MM.1S (cell line): Measurements from ENCODE around the gene KCNJ6.

ENCODE experiments used
- DNase-seq: peaks from one replicate; pipeline ENCODE4 v3.0.0-alpha.2; 2015
- H2AFZ ChIP-seq: fragments of 300-600 bp; sonication (generic); 2 replicates; pipeline ENCODE4 v1.6.0; 2016; ENCODE audit warnings: antibody characterized with exemption, low read length
- H3F3A ChIP-seq: fragments of 300-600 bp; sonication (generic); 2 replicates; pipeline ENCODE4 v1.6.1; 2016; ENCODE audit warnings: mild to moderate bottlenecking, antibody characterized with exemption, low read length, moderate library complexity, mixed read lengths; ENCODE audit not compliant: insufficient read depth
- H3K27ac ChIP-seq: fragments of 300-600 bp; sonication (generic); 2 replicates; pipeline ENCODE4 v1.5.1; 2016; ENCODE audit warnings: mild to moderate bottlenecking, low read length
- H3K27me3 ChIP-seq: fragments of 300-600 bp; sonication (generic); replicated peaks from 2 replicates; pipeline ENCODE4 v1.6.0; 2016; ENCODE audit warnings: low read length; ENCODE audit not compliant: insufficient read depth
- H3K36me3 ChIP-seq: fragments of 300-600 bp; sonication (generic); replicated peaks from 2 replicates; pipeline ENCODE4 v1.6.1; 2016; ENCODE audit warnings: mild to moderate bottlenecking, low read length, mixed read lengths; ENCODE audit not compliant: insufficient read depth
- H3K4me1 ChIP-seq: fragments of 300-600 bp; sonication (generic); 2 replicates; pipeline ENCODE4 v1.6.1; 2016; ENCODE audit warnings: low read length, mixed read lengths
- H3K4me2 ChIP-seq: fragments of 300-600 bp; sonication (generic); 2 replicates; pipeline ENCODE4 v1.6.0; 2016; ENCODE audit warnings: low read depth, low read length
- H3K4me3 ChIP-seq: fragments of 300-600 bp; sonication (generic); 2 replicates; pipeline ENCODE4 v1.5.1; 2016; ENCODE audit warnings: low read length, mixed read lengths
- H3K79me2 ChIP-seq: fragments of 300-600 bp; sonication (generic); 2 replicates; pipeline ENCODE4 v1.6.1; 2016; ENCODE audit warnings: mixed run types, low read length, mixed read lengths
- H3K9ac ChIP-seq: fragments of 300-600 bp; sonication (generic); 2 replicates; pipeline ENCODE4 v1.6.1; 2016; ENCODE audit warnings: low read length, mixed read lengths
- H3K9me2 ChIP-seq: fragments of 300-600 bp; sonication (generic); replicated peaks from 2 replicates; pipeline ENCODE4 v1.6.1; 2016; ENCODE audit warnings: mild to moderate bottlenecking, low read length, mixed read lengths; ENCODE audit not compliant: insufficient read depth
- H3K9me3 ChIP-seq: fragments of 300-600 bp; sonication (generic); replicated peaks from 2 replicates; pipeline ENCODE4 v1.6.1; 2016; ENCODE audit warnings: mild to moderate bottlenecking, low read length, mixed read lengths; ENCODE audit not compliant: insufficient read depth
- H4K20me1 ChIP-seq: fragments of 300-600 bp; sonication (generic); 2 replicates; pipeline ENCODE4 v1.6.1; 2016; ENCODE audit warnings: mild to moderate bottlenecking, low read length, moderate library complexity, mixed read lengths; ENCODE audit not compliant: insufficient read depth
- EZH2 ChIP-seq: fragments of 300-600 bp; sonication (generic); optimal IDR thresholded peaks from 2 replicates; pipeline ENCODE3; 2017; ENCODE audit warnings: low read depth, mild to moderate bottlenecking, antibody characterized with exemption, low read length, mixed read lengths
- EZH2phosphoT487 ChIP-seq: fragments of 300-600 bp; sonication (generic); IDR thresholded peaks from 2 replicates; pipeline ENCODE4 v1.6.1; 2018; ENCODE audit warnings: antibody characterized with exemption, low read length
- TF ChIP-seq, protein P1 (sequence below): fragments of 300-600 bp; sonication (generic); IDR thresholded peaks from 2 replicates; pipeline ENCODE4 v1.5.1; 2016; ENCODE audit warnings: antibody characterized with exemption, low read length, mixed read lengths

KCNJ6 gene

DNA sequence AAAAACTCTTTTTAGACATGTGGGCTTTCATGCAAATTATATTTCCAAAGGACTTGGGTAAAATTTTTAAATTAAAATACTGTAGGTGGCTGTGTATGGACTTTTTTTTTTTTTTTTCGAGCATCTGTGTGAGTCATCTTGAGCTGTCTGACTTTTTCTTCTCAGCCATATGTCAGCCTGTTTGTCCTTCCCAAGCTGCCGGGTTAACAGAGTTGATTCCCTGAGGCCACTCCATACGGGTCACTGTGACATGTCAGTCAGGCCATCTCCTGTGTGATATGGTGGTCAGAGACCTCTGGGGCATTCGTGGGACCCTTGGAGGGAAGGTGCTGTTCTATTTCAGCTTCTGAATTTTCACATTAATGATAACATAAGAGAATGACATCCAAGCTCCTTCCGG lies 148.3 kb downstream of the KCNJ6 start:
- Histone ChIP-seq H2AFZ (no peak overlapping the region), H3K9me3 (no peaks in the 10 kb centered on the region), H3K27me3 (no peaks in the 10 kb centered on the region), H3K9ac (no peak overlapping the region), H3K9me2 (no peaks in the 10 kb centered on the region), H4K20me1 (no peaks in the 10 kb centered on the region), H3K4me2 (no peak overlapping the region), H3K79me2 (no peaks in the 10 kb centered on the region), H3F3A (no peaks in the 10 kb centered on the region), H3K36me3 (no peaks in the 10 kb centered on the region), H3K4me1 (no peaks in the 10 kb centered on the region), H3K27ac (no peak overlapping the region), H3K4me3 (no peak overlapping the region)
- DNase-seq: no peak
- TF ChIP-seq, protein P1, sequence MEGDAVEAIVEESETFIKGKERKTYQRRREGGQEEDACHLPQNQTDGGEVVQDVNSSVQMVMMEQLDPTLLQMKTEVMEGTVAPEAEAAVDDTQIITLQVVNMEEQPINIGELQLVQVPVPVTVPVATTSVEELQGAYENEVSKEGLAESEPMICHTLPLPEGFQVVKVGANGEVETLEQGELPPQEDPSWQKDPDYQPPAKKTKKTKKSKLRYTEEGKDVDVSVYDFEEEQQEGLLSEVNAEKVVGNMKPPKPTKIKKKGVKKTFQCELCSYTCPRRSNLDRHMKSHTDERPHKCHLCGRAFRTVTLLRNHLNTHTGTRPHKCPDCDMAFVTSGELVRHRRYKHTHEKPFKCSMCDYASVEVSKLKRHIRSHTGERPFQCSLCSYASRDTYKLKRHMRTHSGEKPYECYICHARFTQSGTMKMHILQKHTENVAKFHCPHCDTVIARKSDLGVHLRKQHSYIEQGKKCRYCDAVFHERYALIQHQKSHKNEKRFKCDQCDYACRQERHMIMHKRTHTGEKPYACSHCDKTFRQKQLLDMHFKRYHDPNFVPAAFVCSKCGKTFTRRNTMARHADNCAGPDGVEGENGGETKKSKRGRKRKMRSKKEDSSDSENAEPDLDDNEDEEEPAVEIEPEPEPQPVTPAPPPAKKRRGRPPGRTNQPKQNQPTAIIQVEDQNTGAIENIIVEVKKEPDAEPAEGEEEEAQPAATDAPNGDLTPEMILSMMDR: no peak
- TF ChIP-seq EZH2 (no peak), EZH2phosphoT487 (no peak)

GRCh38 chr21:37766129-37766528 lies 150.1 kb downstream of the KCNJ6 start:
- no peaks in the 10 kb centered on the region for H3K36me3 ChIP-seq
- no peak overlapping the region for H3K4me3 ChIP-seq

DNA sequence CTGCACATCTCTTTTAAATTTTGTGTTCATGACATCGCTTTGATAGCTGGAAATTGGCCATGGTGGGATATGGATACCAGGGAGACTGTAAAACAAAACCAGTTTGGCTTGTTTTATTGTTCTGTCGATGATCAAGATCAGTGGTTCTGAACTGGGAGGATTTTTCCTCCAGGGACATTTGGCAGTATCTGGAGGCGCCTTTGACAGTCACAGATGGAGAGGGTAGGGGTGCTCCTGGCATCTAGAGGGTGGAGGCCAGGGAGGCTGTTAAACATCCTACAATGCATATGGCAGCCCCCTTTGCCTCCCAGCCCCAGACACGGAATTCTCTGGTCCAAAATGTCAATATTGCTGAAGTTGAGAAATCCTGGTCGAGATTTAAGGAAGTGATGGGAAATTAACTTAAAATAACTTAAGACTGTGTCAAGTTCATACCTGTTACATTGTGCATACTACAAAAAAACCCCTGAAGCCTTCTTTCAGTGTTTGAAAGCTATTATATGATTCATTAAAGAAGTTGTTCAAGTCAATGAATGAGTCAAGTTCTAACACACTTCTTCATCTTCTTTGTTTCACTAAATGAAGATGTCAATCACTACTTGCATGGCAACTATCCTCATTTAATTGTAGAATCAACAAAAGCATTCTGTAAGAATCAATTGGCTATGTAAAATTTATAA lies 150.9 kb downstream of the KCNJ6 start:
- Histone ChIP-seq H3K9me2 (no peaks in the 10 kb centered on the region), H3K9ac (no peak overlapping the region), H3F3A (no peaks in the 10 kb centered on the region), H3K27ac (no peak overlapping the region), H2AFZ (no peak overlapping the region), H4K20me1 (no peaks in the 10 kb centered on the region), H3K4me3 (no peak overlapping the region), H3K4me2 (no peak overlapping the region), H3K4me1 (no peaks in the 10 kb centered on the region), H3K79me2 (no peaks in the 10 kb centered on the region), H3K9me3 (no peaks in the 10 kb centered on the region), H3K27me3 (no peaks in the 10 kb centered on the region), H3K36me3 (no peaks in the 10 kb centered on the region)
- TF ChIP-seq EZH2phosphoT487 (no peak), EZH2 (no peak)
- TF ChIP-seq, protein P1: no peak
- no peak for DNase-seq

More at GRCh38 chr21:37766129-37766528, 150.1 kb downstream of the KCNJ6 start:
- Histone ChIP-seq H3K79me2 (no peaks in the 10 kb centered on the region), H3K27ac (no peak overlapping the region), H4K20me1 (no peaks in the 10 kb centered on the region), H3K9me3 (no peaks in the 10 kb centered on the region), H3K9me2 (no peaks in the 10 kb centered on the region), H3F3A (no peaks in the 10 kb centered on the region), H2AFZ (no peak overlapping the region), H3K27me3 (no peaks in the 10 kb centered on the region), H3K4me2 (no peak overlapping the region), H3K9ac (no peak overlapping the region), H3K4me1 (no peaks in the 10 kb centered on the region)
- DNase-seq: no peak
- no peak for TF ChIP-seq EZH2
- TF ChIP-seq, protein P1: no peak
- no peak for TF ChIP-seq EZH2phosphoT487
